ENCODE results near the gene AGRN. TPM values are rescaled to one million over a fixed set of nuclear protein-coding genes. Genes with fewer than 3 reads are reported as not detected.
A peak's percentile ranks its signal among the peaks of the same experiment; 100 is the strongest.

Gene AGRN
- polyA plus RNA-seq, 2 donors = 17.0 to 40.6 TPM

DNA sequence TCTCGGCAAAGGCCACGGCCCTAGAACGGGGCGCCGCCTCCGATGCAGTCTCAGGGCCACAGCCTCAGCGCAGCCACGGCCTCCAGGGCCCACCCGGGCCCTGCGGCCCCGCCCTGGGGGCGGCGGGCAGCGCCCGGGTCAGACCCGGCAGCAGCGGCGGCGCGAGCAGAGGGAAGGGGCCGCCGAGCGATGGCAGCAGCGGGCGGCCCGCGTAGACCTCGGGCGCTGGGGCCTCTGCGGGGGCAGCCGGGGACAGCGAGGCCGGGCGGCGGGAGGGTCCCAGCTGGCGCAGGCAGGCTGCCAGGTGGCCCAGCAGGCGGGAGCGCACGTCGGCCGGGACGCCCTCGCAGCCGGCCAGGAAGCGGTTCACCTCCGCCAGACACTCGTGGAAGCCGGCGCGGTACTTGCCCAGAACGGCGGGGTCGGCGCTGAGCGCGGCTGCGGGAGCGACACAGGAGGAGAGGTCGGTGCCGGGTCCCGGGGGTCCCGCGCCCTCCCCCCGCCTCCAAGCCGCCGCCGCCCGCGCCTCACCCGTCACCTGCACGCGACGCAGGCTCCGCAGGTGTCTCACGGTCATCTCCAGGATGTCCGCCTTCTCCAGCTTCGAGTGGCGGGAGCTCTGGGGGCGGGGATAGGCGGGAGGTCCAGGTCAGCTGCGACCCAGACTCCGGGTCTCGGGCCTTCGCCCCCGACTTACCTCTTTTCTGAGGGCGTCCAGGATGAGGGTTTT lies 20.8 kb upstream of the AGRN start:
- Histone ChIP-seq H3K4me3 (ENCODE audit: low read depth in 1 of 2, low read length in 2 of 2) (peak overlapping the region; percentile 59 to 64), H3K27ac (ENCODE audit: low read depth in 2 of 2, low read length in 1 of 2) (peak overlapping the region; percentile 61 to 94), H3K27me3 (ENCODE audit: control insufficient read depth in 1 of 2, insufficient read depth in 2 of 2, low read length in 2 of 2) (peaks cover 0 to 7% of the 10 kb centered on the region in 2 donors), H3K9me3 (ENCODE audit: control insufficient read depth in 2 of 2, insufficient read depth in 1 of 2, low read depth in 1 of 2, low read length in 1 of 2) (no peaks in the 10 kb centered on the region), H3K4me1 (ENCODE audit: control insufficient read depth in 2 of 2, insufficient read depth in 2 of 2, low read length in 1 of 2) (peaks cover 4 to 14% of the 10 kb centered on the region in 2 donors), H3K36me3 (ENCODE audit: control insufficient read depth in 2 of 2, insufficient read depth in 2 of 2, low read length in 1 of 2) (no peaks in the 10 kb centered on the region)
- 1% methylated on average over 40 to 86 of the region's 86 CpGs for WGBS, 2 donors

DNA sequence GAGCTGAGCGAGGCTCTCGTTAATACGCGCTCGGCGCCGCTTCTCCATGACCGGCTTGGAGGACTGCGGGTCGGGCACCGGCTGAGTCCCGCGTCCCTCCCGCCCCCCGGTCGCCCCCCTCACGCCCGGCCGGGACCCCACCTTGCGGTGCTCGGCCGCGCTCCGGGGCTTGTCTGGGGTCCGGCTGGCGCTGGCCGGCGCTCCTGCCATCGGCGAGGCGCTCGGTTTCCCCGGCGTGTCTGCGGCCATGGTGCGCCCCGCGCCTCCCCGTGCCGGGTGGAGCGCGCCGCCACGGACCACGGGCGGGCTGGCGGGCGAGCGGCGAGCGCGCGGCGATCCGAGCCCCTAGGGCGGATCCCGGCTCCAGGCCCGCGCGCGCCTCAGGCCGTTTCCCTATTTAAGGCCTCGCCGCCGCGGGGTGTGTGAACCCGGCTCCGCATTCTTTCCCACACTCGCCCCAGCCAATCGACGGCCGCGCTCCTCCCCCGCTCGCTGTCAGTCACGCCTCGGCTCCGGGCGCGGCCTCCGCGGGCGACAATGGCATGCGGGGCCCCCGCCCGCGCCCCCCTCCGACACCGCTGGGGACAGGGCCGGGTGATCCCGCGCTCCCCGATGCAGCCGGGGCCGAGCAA lies 20.1 kb upstream of the AGRN start, which contains the start of gene HES4:
Gene HES4 (minus strand): TSS at position 373 of the 632 bp plus-strand sequence. CDS start 124 bp downstream, at position 249.
- WGBS, 2 donors = 0 to 1% methylated on average over 73 to 95 of the region's 95 CpGs
- Histone ChIP-seq H3K27me3 (ENCODE audit: control insufficient read depth in 1 of 2, insufficient read depth in 2 of 2, low read length in 2 of 2) (peaks cover 0 to 7% of the 10 kb centered on the region in 2 donors), H3K27ac (ENCODE audit: low read depth in 2 of 2, low read length in 1 of 2) (peak within 1 kb of the TSS; percentile 93 to 94), H3K9me3 (ENCODE audit: control insufficient read depth in 2 of 2, insufficient read depth in 1 of 2, low read depth in 1 of 2, low read length in 1 of 2) (no peaks in the 10 kb centered on the region), H3K4me3 (ENCODE audit: low read depth in 1 of 2, low read length in 2 of 2) (peak within 1 kb of the TSS; percentile 59 to 64), H3K4me1 (ENCODE audit: control insufficient read depth in 2 of 2, insufficient read depth in 2 of 2, low read length in 1 of 2) (peaks cover 4 to 14% of the 10 kb centered on the region in 2 donors), H3K36me3 (ENCODE audit: control insufficient read depth in 2 of 2, insufficient read depth in 2 of 2, low read length in 1 of 2) (no peaks in the 10 kb centered on the region)

DNA sequence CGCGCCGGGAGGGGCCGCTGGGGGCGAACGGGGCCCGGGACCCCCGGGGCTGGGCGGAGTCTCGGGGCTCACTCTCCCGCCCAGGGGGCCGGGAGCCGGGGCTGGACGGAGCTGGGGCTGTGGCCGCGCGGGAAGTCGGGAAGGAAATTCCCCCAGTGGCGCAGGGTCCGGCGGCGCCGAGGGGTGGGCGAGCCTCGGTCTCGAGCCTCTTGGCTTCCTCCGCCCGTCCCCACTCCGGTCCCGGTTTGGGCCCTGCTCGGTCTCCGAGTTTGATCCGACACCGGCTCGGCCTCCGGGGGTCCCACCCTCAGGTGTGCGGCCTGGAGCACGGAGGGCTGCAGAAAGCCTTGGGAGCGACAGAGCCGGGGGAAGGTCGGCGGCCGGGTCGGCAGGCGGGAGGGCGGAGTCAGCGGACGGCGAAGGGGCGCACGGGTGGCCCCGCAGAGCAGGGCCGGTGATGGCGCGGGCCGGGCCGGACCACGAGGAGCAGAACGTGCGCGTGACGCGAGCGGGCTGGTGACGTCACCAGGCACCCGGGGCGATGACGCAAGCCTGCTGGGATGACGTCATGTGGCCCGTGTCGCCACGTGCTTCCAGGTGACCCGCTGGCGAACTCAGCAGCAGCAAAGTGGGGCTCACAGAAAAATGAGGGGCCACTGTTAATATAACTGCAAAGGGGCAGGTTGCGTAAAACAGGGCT lies 19.4 kb upstream of the AGRN start:
- 1 to 2% methylated on average over 54 to 75 of the region's 75 CpGs for WGBS, 2 donors
- Histone ChIP-seq H3K27me3 (ENCODE audit: control insufficient read depth in 1 of 2, insufficient read depth in 2 of 2, low read length in 2 of 2) (peaks cover 0 to 7% of the 10 kb centered on the region in 2 donors), H3K4me1 (ENCODE audit: control insufficient read depth in 2 of 2, insufficient read depth in 2 of 2, low read length in 1 of 2) (peaks cover 4 to 18% of the 10 kb centered on the region in 2 donors)

GRCh38 chr1:1001057-1001783 lies 18.7 kb upstream of the AGRN start:
- H3K27me3 ChIP-seq (ENCODE audit: control insufficient read depth in 1 of 2, insufficient read depth in 2 of 2, low read length in 2 of 2) = peaks cover 0 to 7% of the 10 kb centered on the region in 2 donors
- no peaks in the 10 kb centered on the region for H3K36me3 ChIP-seq (ENCODE audit: control insufficient read depth in 2 of 2, insufficient read depth in 2 of 2, low read length in 1 of 2)
- H3K4me3 ChIP-seq (ENCODE audit: low read depth in 1 of 2, low read length in 2 of 2) = peak overlapping the region; percentile 59 to 64
- peak overlapping the region; percentile 66 to 93 for H3K27ac ChIP-seq (ENCODE audit: low read depth in 2 of 2, low read length in 1 of 2)
- WGBS, 2 donors = 1 to 2% methylated on average over 48 to 58 of the region's 58 CpGs
- no peaks in the 10 kb centered on the region for H3K9me3 ChIP-seq (ENCODE audit: control insufficient read depth in 2 of 2, insufficient read depth in 1 of 2, low read depth in 1 of 2, low read length in 1 of 2)
- H3K4me1 ChIP-seq (ENCODE audit: control insufficient read depth in 2 of 2, insufficient read depth in 2 of 2, low read length in 1 of 2) = peaks cover 7 to 18% of the 10 kb centered on the region in 2 donors

More for the DNA sequence above, 19.4 kb upstream of the AGRN start:
- peak overlapping the region; percentile 59 to 64 for H3K4me3 ChIP-seq (ENCODE audit: low read depth in 1 of 2, low read length in 2 of 2)
- no peaks in the 10 kb centered on the region for H3K36me3 ChIP-seq (ENCODE audit: control insufficient read depth in 2 of 2, insufficient read depth in 2 of 2, low read length in 1 of 2)
- H3K9me3 ChIP-seq (ENCODE audit: control insufficient read depth in 2 of 2, insufficient read depth in 1 of 2, low read depth in 1 of 2, low read length in 1 of 2) = no peaks in the 10 kb centered on the region
- H3K27ac ChIP-seq (ENCODE audit: low read depth in 2 of 2, low read length in 1 of 2) = peak overlapping the region; percentile 93 to 94

GRCh38 chr1:1003618-1004419 lies 16.1 kb upstream of the AGRN start:
- Histone ChIP-seq H3K36me3 (ENCODE audit: control insufficient read depth in 2 of 2, insufficient read depth in 2 of 2, low read length in 1 of 2) (no peaks in the 10 kb centered on the region), H3K4me3 (ENCODE audit: low read depth in 1 of 2, low read length in 2 of 2) (no peak overlapping the region), H3K27me3 (ENCODE audit: control insufficient read depth in 1 of 2, insufficient read depth in 2 of 2, low read length in 2 of 2) (peaks cover 0 to 6% of the 10 kb centered on the region in 2 donors), H3K27ac (ENCODE audit: low read depth in 2 of 2, low read length in 1 of 2) (no peak overlapping the region), H3K9me3 (ENCODE audit: control insufficient read depth in 2 of 2, insufficient read depth in 1 of 2, low read depth in 1 of 2, low read length in 1 of 2) (no peaks in the 10 kb centered on the region), H3K4me1 (ENCODE audit: control insufficient read depth in 2 of 2, insufficient read depth in 2 of 2, low read length in 1 of 2) (peaks cover 5 to 21% of the 10 kb centered on the region in 2 donors)
- 81 to 84% methylated on average over 21 to 22 of the region's 22 CpGs for WGBS, 2 donors

DNA sequence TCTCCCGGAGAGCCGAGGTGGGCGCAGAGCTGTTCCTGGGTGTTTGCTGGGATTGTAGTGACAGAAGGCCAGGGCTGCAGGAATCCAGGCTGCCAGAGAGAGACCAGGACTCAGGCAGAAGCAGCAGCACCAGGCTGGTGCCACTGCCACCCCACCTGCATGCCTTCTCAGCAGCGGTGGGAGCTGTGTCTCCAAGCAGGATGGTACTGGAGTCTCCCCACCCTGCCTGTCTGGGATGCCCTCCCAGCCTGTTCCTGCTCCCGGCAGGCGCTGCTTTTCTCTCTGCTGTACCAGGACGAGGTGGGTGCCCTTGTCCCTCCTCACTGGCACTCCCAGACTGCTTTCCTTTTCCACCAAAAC lies 15.5 kb upstream of the AGRN start:
- H3K4me3 ChIP-seq (ENCODE audit: low read depth in 1 of 2, low read length in 2 of 2) = no peak overlapping the region
- H3K4me1 ChIP-seq (ENCODE audit: control insufficient read depth in 2 of 2, insufficient read depth in 2 of 2, low read length in 1 of 2) = peaks cover 5 to 18% of the 10 kb centered on the region in 2 donors
- WGBS, 2 donors = 65% methylated on average over 7 of the region's 7 CpGs
- H3K27me3 ChIP-seq (ENCODE audit: control insufficient read depth in 1 of 2, insufficient read depth in 2 of 2, low read length in 2 of 2) = peaks cover 0 to 4% of the 10 kb centered on the region in 2 donors
- no peak overlapping the region for H3K27ac ChIP-seq (ENCODE audit: low read depth in 2 of 2, low read length in 1 of 2)
- H3K9me3 ChIP-seq (ENCODE audit: control insufficient read depth in 2 of 2, insufficient read depth in 1 of 2, low read depth in 1 of 2, low read length in 1 of 2) = no peaks in the 10 kb centered on the region
- no peaks in the 10 kb centered on the region for H3K36me3 ChIP-seq (ENCODE audit: control insufficient read depth in 2 of 2, insufficient read depth in 2 of 2, low read length in 1 of 2)

- 32 to 44% methylated on average over 21 of the region's 21 CpGs for WGBS, 2 donors
- H3K27me3 ChIP-seq (ENCODE audit: control insufficient read depth in 1 of 2, insufficient read depth in 2 of 2, low read length in 2 of 2) = peaks cover 0 to 4% of the 10 kb centered on the region in 2 donors
- H3K4me1 ChIP-seq (ENCODE audit: control insufficient read depth in 2 of 2, insufficient read depth in 2 of 2, low read length in 1 of 2) = peaks cover 5 to 17% of the 10 kb centered on the region in 2 donors
- H3K36me3 ChIP-seq (ENCODE audit: control insufficient read depth in 2 of 2, insufficient read depth in 2 of 2, low read length in 1 of 2) = no peaks in the 10 kb centered on the region
- no peaks in the 10 kb centered on the region for H3K9me3 ChIP-seq (ENCODE audit: control insufficient read depth in 2 of 2, insufficient read depth in 1 of 2, low read depth in 1 of 2, low read length in 1 of 2)
- no peak overlapping the region for H3K4me3 ChIP-seq (ENCODE audit: low read depth in 1 of 2, low read length in 2 of 2)
- H3K27ac ChIP-seq (ENCODE audit: low read depth in 2 of 2, low read length in 1 of 2) = no peak overlapping the region
Observed at GRCh38 chr1:1004780-1005697, 14.9 kb upstream of the AGRN start.

- Histone ChIP-seq H3K27me3 (ENCODE audit: control insufficient read depth in 1 of 2, insufficient read depth in 2 of 2, low read length in 2 of 2) (peaks cover 0 to 4% of the 10 kb centered on the region in 2 donors), H3K36me3 (ENCODE audit: control insufficient read depth in 2 of 2, insufficient read depth in 2 of 2, low read length in 1 of 2) (no peaks in the 10 kb centered on the region), H3K4me1 (ENCODE audit: control insufficient read depth in 2 of 2, insufficient read depth in 2 of 2, low read length in 1 of 2) (peaks cover 5 to 15% of the 10 kb centered on the region in 2 donors), H3K27ac (ENCODE audit: low read depth in 2 of 2, low read length in 1 of 2) (no peak overlapping the region), H3K9me3 (ENCODE audit: control insufficient read depth in 2 of 2, insufficient read depth in 1 of 2, low read depth in 1 of 2, low read length in 1 of 2) (no peaks in the 10 kb centered on the region), H3K4me3 (ENCODE audit: low read depth in 1 of 2, low read length in 2 of 2) (no peak overlapping the region)
- WGBS, 2 donors = 67 to 68% methylated on average over 23 of the region's 23 CpGs
Observed at GRCh38 chr1:1005774-1006304, 14.1 kb upstream of the AGRN start.
